NT2/D1 (cell line): ENCODE results near the gene SCARF2.

Source experiments
- DNase-seq: peaks from one replicate; pipeline ENCODE4 v3.0.0-alpha.2; 2011; ENCODE audit warnings: low read depth, low spot score
- H3K27me3 ChIP-seq: 2 replicates; pipeline ENCODE4 v1.6.0; 2011; ENCODE audit warnings: mild to moderate bottlenecking; ENCODE audit not compliant: insufficient read length, insufficient read depth
- H3K36me3 ChIP-seq: 2 replicates; pipeline ENCODE4 v1.6.1; 2011; ENCODE audit warnings: mild to moderate bottlenecking, low read length, mixed read lengths; ENCODE audit not compliant: insufficient read depth, insufficient read length
- H3K4me1 ChIP-seq: 2 replicates; pipeline ENCODE4 v1.5.1; 2011; ENCODE audit not compliant: insufficient read depth, insufficient read length
- H3K4me3 ChIP-seq: 2 replicates; pipeline ENCODE4 v1.5.1; 2011; ENCODE audit warnings: low read depth; ENCODE audit not compliant: insufficient read length
- H3K9ac ChIP-seq: 2 replicates; pipeline ENCODE4 v1.6.0; 2011; ENCODE audit warnings: low read depth; ENCODE audit not compliant: insufficient read length
- H3K9me3 ChIP-seq: 2 replicates; pipeline ENCODE4 v1.5.1; 2011; ENCODE audit warnings: mild to moderate bottlenecking, low read length; ENCODE audit not compliant: insufficient read depth
- SUZ12 ChIP-seq: IDR thresholded peaks from 2 replicates; pipeline ENCODE4 v1.6.1; 2011; ENCODE audit not compliant: insufficient read length, insufficient read depth; ENCODE audit errors: extremely low read depth
- YY1 ChIP-seq: IDR thresholded peaks from 2 replicates; pipeline ENCODE4 v1.6.1; 2011; ENCODE audit not compliant: insufficient read length, insufficient read depth
- ZNF274 ChIP-seq: IDR thresholded peaks from 2 replicates; pipeline ENCODE4 v1.6.1; 2011; ENCODE audit warnings: mild to moderate bottlenecking, low read depth, low read length

Gene SCARF2

GRCh38 chr22:20433191-20433590, 4.4 kb downstream of the SCARF2 start:
- TF ChIP-seq ZNF274 (no peak), YY1 (no peak), SUZ12 (no peak)
- Histone ChIP-seq H3K9me3 (no peaks in the 10 kb centered on the region), H3K9ac (no peak overlapping the region), H3K27me3 (peaks cover 23% of the 10 kb centered on the region), H3K36me3 (peaks cover 33% of the 10 kb centered on the region), H3K4me3 (no peak overlapping the region), H3K4me1 (peaks cover 21% of the 10 kb centered on the region)
- DNase-seq: no peak

GRCh38 chr22:20432244-20432686, 5.4 kb downstream of the SCARF2 start:
- no peak for DNase-seq
- no peak for TF ChIP-seq SUZ12
- no peak for TF ChIP-seq ZNF274
- no peak for TF ChIP-seq YY1
- Histone ChIP-seq H3K4me3 (no peak overlapping the region), H3K4me1 (peaks cover 21% of the 10 kb centered on the region), H3K36me3 (peaks cover 40% of the 10 kb centered on the region), H3K9me3 (no peaks in the 10 kb centered on the region), H3K9ac (no peak overlapping the region), H3K27me3 (peaks cover 19% of the 10 kb centered on the region)

DNA sequence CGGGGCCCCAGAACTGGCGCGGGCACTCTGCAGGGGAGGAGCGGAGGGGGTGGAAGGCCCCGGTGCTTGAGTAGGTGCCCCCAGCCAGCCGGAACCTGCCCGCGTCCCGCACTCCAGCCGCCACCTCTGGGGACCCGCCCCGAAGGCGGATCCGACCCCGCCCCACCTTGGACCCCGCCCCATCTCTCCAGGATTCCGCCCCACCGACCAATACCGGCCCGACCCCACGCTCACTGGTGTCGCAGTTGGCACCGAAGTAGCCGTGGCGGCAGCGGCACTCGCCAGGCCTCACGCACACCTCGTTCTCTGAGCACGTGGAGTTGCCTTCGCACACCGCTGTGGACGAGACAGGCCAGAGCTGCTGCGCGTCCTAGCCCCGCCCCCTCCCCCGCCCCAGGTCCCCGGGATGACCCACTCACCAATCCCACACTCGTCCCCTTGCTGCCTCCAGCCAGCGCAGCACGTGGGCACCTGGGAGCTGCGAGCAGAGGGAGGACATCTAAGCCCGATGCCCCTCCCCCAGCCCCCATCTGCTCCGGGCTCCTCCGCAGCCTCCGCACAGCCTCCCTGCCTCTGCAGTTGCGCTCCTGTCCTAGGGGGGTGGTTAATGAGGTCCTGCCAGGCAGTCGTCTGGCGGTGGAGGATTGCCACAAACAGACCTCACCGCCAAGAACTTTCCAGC, 6.0 kb downstream of the SCARF2 start:
- Histone ChIP-seq H3K9me3 (no peaks in the 10 kb centered on the region), H3K4me3 (peak overlapping the region; percentile 28), H3K9ac (peak overlapping the region; percentile 50), H3K27me3 (peaks cover 13% of the 10 kb centered on the region), H3K4me1 (peaks cover 21% of the 10 kb centered on the region), H3K36me3 (peaks cover 45% of the 10 kb centered on the region)
- TF ChIP-seq ZNF274: no peak
- no peak for DNase-seq

DNA sequence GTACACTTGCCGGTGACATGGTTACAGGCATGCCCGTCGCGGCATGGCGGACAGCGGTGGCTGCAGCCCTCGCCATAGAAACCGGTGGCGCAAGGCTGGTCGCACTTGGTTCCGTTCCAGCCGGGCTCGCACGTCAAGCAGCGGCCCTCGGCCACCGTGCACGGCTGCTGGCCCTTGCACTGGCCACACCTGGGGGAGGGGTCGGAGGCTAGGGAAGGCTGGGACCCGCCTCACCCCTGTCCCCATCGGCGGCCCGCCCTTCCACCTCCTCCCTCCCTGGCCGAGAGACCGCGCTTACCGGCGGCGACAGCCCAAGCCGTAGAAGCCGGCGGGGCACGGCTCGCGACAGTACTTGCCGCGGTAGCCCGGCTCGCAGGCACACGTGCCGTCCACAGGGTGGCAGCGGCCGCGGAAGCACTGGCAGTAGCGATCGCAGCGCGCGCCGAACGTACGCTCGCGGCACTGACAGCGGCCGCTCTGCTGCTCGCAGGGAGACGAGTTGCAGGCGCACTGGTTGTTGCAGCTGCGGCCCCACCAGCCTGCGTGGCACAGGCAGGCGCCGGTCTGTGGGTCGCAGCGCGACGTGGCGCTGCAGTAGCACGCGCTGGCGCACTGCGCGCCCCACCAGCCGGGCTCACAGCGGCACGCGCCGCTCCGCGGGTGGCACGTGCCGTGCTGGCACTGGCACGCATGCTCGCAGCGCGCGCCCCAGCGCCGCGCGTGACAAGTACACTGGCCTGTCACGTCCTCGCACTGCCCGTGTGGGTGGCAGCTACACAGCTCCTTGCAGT, 6.7 kb downstream of the SCARF2 start:
- H3K36me3 ChIP-seq: peaks cover 50% of the 10 kb centered on the region
- no peaks in the 10 kb centered on the region for H3K9me3 ChIP-seq
- peaks cover 21% of the 10 kb centered on the region for H3K4me1 ChIP-seq
- H3K9ac ChIP-seq: peak overlapping the region; percentile 50
- H3K4me3 ChIP-seq: peak overlapping the region; percentile 28
- no peak for TF ChIP-seq YY1
- no peak for TF ChIP-seq SUZ12
- TF ChIP-seq ZNF274: no peak
- no peak for DNase-seq
- H3K27me3 ChIP-seq: peaks cover 13% of the 10 kb centered on the region

DNA sequence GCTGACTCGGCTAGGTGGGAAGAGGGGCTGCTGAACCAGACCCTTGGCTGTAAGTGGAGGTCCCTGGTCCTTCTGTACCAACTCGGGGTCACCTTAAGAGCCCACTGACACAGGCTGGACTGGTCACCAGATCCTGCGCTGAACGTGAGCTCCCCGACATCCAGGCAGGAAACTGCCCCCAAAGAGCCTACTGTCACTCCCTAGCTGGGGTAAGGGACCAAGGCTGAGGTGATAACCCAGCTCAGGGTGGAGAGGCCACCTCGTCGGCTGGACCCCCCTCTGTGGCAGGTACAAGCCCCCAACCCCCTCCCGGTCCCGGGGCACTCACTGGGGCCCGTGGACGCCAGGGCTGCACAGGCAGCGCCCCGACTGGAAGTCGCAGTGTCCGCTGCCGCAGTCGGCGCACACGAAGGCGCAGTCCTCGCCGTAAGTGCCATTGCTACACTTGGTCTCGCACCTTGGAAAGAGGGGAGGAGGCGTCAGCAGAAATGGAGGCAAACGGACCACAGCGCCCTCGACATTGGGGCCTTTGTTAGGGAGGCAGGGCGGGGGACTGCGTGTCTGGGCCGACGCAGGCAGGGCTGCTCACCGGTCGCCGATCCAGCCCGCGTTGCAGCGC, 7.4 kb downstream of the SCARF2 start:
- H3K9me3 ChIP-seq: no peaks in the 10 kb centered on the region
- H3K36me3 ChIP-seq: peaks cover 54% of the 10 kb centered on the region
- no peak for DNase-seq
- no peak overlapping the region for H3K9ac ChIP-seq
- H3K4me1 ChIP-seq: peaks cover 16% of the 10 kb centered on the region
- no peak for TF ChIP-seq SUZ12
- no peak for TF ChIP-seq ZNF274
- no peak for TF ChIP-seq YY1
- no peak overlapping the region for H3K4me3 ChIP-seq
- H3K27me3 ChIP-seq: peaks cover 13% of the 10 kb centered on the region

DNA sequence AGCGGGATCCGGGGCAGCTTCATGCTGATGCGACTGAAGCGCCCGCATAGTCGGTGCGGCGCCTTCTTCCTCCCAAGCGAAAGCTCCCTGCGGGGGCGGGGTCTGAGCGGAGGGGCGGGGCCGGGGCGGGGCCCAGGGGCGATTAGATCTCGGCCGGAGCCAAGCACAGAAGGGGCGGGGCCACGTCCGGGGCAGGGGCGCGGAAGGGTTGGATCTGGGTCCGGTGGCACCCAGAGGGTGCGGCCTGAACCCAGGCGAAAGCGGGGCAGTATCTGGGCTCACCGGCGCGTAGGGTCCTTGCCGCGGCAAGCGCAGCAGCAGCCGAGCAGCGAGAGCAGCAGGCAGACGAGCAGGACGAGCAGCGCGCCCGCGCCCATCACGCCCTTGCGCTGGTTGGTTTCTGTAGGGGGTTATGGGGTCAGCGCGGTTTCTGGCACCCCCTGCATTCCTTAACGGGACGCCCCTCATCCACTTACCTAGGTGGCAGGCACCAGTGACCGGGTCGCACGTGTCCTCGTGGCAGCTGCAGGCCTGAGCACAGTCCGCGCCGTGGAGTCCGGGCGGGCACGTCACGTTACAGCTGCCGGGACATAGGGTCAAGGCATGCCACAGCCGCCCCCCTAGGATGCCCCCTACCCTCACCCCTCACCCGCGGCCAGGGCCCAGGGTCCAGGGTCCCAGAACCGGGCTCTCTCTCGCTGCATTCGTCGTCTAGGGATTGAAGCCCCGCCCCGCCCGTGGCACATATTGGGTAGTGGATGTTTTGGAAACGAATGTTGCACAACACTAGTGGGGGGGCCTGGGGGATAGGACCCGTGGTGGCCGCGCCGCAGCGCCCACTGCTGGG, 8.1 kb downstream of the SCARF2 start:
- no peaks in the 10 kb centered on the region for H3K9me3 ChIP-seq
- H3K9ac ChIP-seq: no peak overlapping the region
- peaks cover 16% of the 10 kb centered on the region for H3K4me1 ChIP-seq
- peaks cover 13% of the 10 kb centered on the region for H3K27me3 ChIP-seq
- peaks cover 56% of the 10 kb centered on the region for H3K36me3 ChIP-seq
- no peak for TF ChIP-seq SUZ12
- TF ChIP-seq ZNF274: no peak
- TF ChIP-seq YY1: no peak
- H3K4me3 ChIP-seq: no peak overlapping the region
- DNase-seq: no peak
